Spleen (tissue), 11 donors: ENCODE data around the gene EPS8L3. TPM values are rescaled to one million over a fixed set of nuclear protein-coding genes. Genes with fewer than 3 reads are reported as not detected.
"Not testable (repeated sequence)": the region's sequence is repeated elsewhere in the genome, so short reads cannot be mapped to it uniquely, and the experiment has no call there.

Source experiments
- DNase-seq: peaks from one replicate; pipeline ENCODE4 v3.0.0-alpha.2; 2020
- H3K27ac ChIP-seq, 8 donors: fragments of 200-600 bp; sonication (generic) in 7 of 8; 1 replicate in 4 of 8; 2 replicates in 4 of 8; pipeline versions ENCODE4 v1.5.0 to v1.8.0; 2016 to 2021; ENCODE audit warnings: inconsistent platforms in 4 of 8, mild to moderate bottlenecking in 4 of 8, moderate library complexity in 1 of 8
- H3K27me3 ChIP-seq, 7 donors: fragments of 200-600 bp; sonication (generic) in 6 of 7; replicated peaks in 1 of 7; 1 replicate in 4 of 7; 2 replicates in 3 of 7; pipeline versions ENCODE4 v1.5.0 to v1.8.0; 2016 to 2021; ENCODE audit warnings: inconsistent platforms in 3 of 7, mild to moderate bottlenecking in 1 of 7
- H3K36me3 ChIP-seq, 6 donors: fragments of 200-600 bp; sonication (generic) in 5 of 6; 1 replicate in 4 of 6; 2 replicates in 2 of 6; pipeline versions ENCODE4 v1.5.0 to v1.8.0; 2016 to 2021; ENCODE audit warnings: inconsistent platforms in 2 of 6
- H3K4me1 ChIP-seq, 6 donors: fragments of 200-600 bp; sonication (generic) in 5 of 6; 1 replicate in 3 of 6; 2 replicates in 3 of 6; pipeline versions ENCODE4 v1.5.0 to v1.8.0; 2016 to 2021; ENCODE audit warnings: inconsistent platforms in 3 of 6
- H3K4me3 ChIP-seq, 8 donors: fragments of 200-600 bp; sonication (generic) in 7 of 8; 1 replicate in 4 of 8; 2 replicates in 4 of 8; pipeline versions ENCODE4 v1.5.0 to v1.8.0; 2016 to 2021; ENCODE audit warnings: inconsistent platforms in 4 of 8, mild to moderate bottlenecking in 4 of 8, moderate library complexity in 2 of 8
- H3K9me3 ChIP-seq, 8 donors: fragments of 200-600 bp; sonication (generic) in 7 of 8; 1 replicate in 4 of 8; 2 replicates in 4 of 8; pipeline versions ENCODE4 v1.5.0 to v1.8.0; 2016 to 2021; ENCODE audit warnings: inconsistent platforms in 4 of 8
- CTCF ChIP-seq, 11 experiments: fragments of 200-600 bp in 7 of 11; fragments of 450-650 bp in 4 of 11; sonication (generic) in 4 of 11; IDR thresholded peaks in 8 of 11; conservative IDR thresholded peaks in 3 of 11; 1 replicate in 7 of 11; 2 replicates in 4 of 11; pipeline versions ENCODE4 v1.4.0 to v1.8.0; 2016 to 2021; ENCODE audit warnings: antibody characterized with exemption in 11 of 11, inconsistent platforms in 4 of 11, mild to moderate bottlenecking in 1 of 11
- POLR2A ChIP-seq, 3 donors: fragments of 450-650 bp; IDR thresholded peaks; one replicate each; pipeline ENCODE4 v1.5.1; 2017; ENCODE audit warnings: antibody characterized with exemption in 3 of 3, mild to moderate bottlenecking in 1 of 3
- POLR2AphosphoS5 ChIP-seq, 3 donors: sonication (generic); formaldehyde crosslinking; IDR thresholded peaks; one replicate each; pipeline ENCODE4 v1.5.1; 2017; ENCODE audit warnings: antibody characterized with exemption in 3 of 3
- WGBS, 5 donors: extraction: QIAGEN DNeasy Blood & Tissue Kit in 3 of 5; methylation state at CpG; one replicate each; pipeline versions ENCODE4 v1.1.5 to v1.1.7; 2013 to 2018; 5-methylcytosine and 5-hydroxymethylcytosine counted together
- intact Hi-C: fragments of 100-400 bp; cut with DNase I; formaldehyde crosslinking; loops from one replicate; pipeline ENCODE4 v1.15.0; 2023; ENCODE audit warnings: low total_unique reads
- polyA plus RNA-seq, 3 donors: library from polyadenylated mRNA; stranded (reverse); fragments of 200-250 nt; gene quantifications; one replicate each; pipeline ENCODE4 v1.2.1, GENCODE V29; 2013
- total RNA-seq, 7 donors: library from RNA; depleted of rRNA in 3 of 7; stranded (reverse); fragments of >200 nt in 3 of 7; fragmentation: NEBNext Ultra II Directional in 4 of 7; extraction: Animal tissue kit (Norgen Biotek cat#: 25700) in 4 of 7; gene quantifications; one replicate each; pipeline versions ENCODE4 v1.1.0 to v1.2.1, GENCODE V29; 2016 to 2021
- donor health status: healthy with polysubstance abuse.
- donor health status: DM: no; HTN: no; CAD: no; lungs with moderate emphysema.
- donor health status: DM: no; HTN: no; CAD: no.
- donor health status: Bipolar disorder and iron deficiency.
- donor health status: healthy.
- donor health status: DM: no; HTN: no; CAD: no.
- donor health status: DM: yes; HTN: yes; CAD: no.

Gene EPS8L3
- total and polyA plus RNA-seq, 10 donors: 1.2 TPM; not detected in 9

GRCh38 chr1:109802136-109802900, 38.6 kb upstream of the EPS8L3 start:
- intact Hi-C loops: no loop called here
- no peak for TF ChIP-seq POLR2A (IDR thresholded peaks at IDR 0.05)
- TF ChIP-seq CTCF (IDR thresholded peaks at IDR 0.05 in 8 of 11, conservative IDR thresholded peaks at IDR 0.05 in 3 of 11): no peak
- no peak for TF ChIP-seq POLR2AphosphoS5 (IDR thresholded peaks at IDR 0.05)
- no peak for DNase-seq
- no peaks in the 10 kb centered on the region for H3K36me3 ChIP-seq
- peak overlapping the region in 7 of 8 donors; percentile 23 to 78 (median 71) for H3K27ac ChIP-seq
- H3K4me3 ChIP-seq: no peak overlapping the region
- no peaks in the 10 kb centered on the region for H3K27me3 ChIP-seq
- H3K4me1 ChIP-seq: peaks cover 0 to 88% (median 38%) of the 10 kb centered on the region in 6 donors
- H3K9me3 ChIP-seq: no peaks in the 10 kb centered on the region
- 65 to 83% (median 76%) methylated on average over 12 to 17 of the region's 17 CpGs for WGBS, 5 donors

GRCh38 chr1:109801791-109802135, 38.0 kb upstream of the EPS8L3 start:
- no peaks in the 10 kb centered on the region for H3K36me3 ChIP-seq
- no peak overlapping the region for H3K4me3 ChIP-seq
- WGBS, 5 donors: 69 to 86% (median 82%) methylated on average over 3 of the region's 3 CpGs
- H3K27ac ChIP-seq: peak overlapping the region in 7 of 8 donors; percentile 15 to 78 (median 71)
- H3K27me3 ChIP-seq: no peaks in the 10 kb centered on the region
- intact Hi-C loops: no loop called here
- H3K4me1 ChIP-seq: peaks cover 0 to 88% (median 39%) of the 10 kb centered on the region in 6 donors
- no peak for DNase-seq
- no peak for TF ChIP-seq POLR2A (IDR thresholded peaks at IDR 0.05)
- no peak for TF ChIP-seq CTCF (IDR thresholded peaks at IDR 0.05 in 8 of 11, conservative IDR thresholded peaks at IDR 0.05 in 3 of 11)
- TF ChIP-seq POLR2AphosphoS5 (IDR thresholded peaks at IDR 0.05): no peak
- no peaks in the 10 kb centered on the region for H3K9me3 ChIP-seq

GRCh38 chr1:109800291-109800690, 36.6 kb upstream of the EPS8L3 start:
- no peaks in the 10 kb centered on the region for H3K27me3 ChIP-seq
- peaks cover 0 to 80% (median 39%) of the 10 kb centered on the region in 6 donors for H3K4me1 ChIP-seq
- no peak overlapping the region for H3K4me3 ChIP-seq
- peak overlapping the region in 1 of 8 donors; percentile 25 for H3K27ac ChIP-seq
- TF ChIP-seq POLR2AphosphoS5 (IDR thresholded peaks at IDR 0.05) (no peak), CTCF (IDR thresholded peaks at IDR 0.05 in 8 of 11, conservative IDR thresholded peaks at IDR 0.05 in 3 of 11) (no peak), POLR2A (IDR thresholded peaks at IDR 0.05) (no peak)
- no peak for DNase-seq
- intact Hi-C loops: no loop called here
- no peaks in the 10 kb centered on the region for H3K36me3 ChIP-seq
- no peaks in the 10 kb centered on the region for H3K9me3 ChIP-seq

- no peaks in the 10 kb centered on the region for H3K36me3 ChIP-seq
- H3K27ac ChIP-seq: peak overlapping the region in 1 of 8 donors; percentile 14
- no peak for DNase-seq
- WGBS, 5 donors: 46 to 73% (median 61%) methylated on average over 1 of the region's 1 CpG
- no peaks in the 10 kb centered on the region for H3K27me3 ChIP-seq
- peaks cover 5 to 77% (median 40%) of the 10 kb centered on the region in 6 donors for H3K4me1 ChIP-seq
- H3K4me3 ChIP-seq: no peak overlapping the region
- no peaks in the 10 kb centered on the region for H3K9me3 ChIP-seq
- no peak for TF ChIP-seq POLR2AphosphoS5 (IDR thresholded peaks at IDR 0.05)
- no peak for TF ChIP-seq CTCF (IDR thresholded peaks at IDR 0.05 in 8 of 11, conservative IDR thresholded peaks at IDR 0.05 in 3 of 11)
- TF ChIP-seq POLR2A (IDR thresholded peaks at IDR 0.05): no peak
- intact Hi-C loops: loop anchor here (10.0 kb wide), 1 partner anchor 105 kb away; no protein-coding TSS in a partner anchor
These were observed 35.7 kb upstream of the EPS8L3 start for GRCh38 chr1:109799445-109799844.

- not testable (repeated sequence) for H3K9me3 ChIP-seq, H3K27me3 ChIP-seq, H3K4me3 ChIP-seq, H3K36me3 ChIP-seq, DNase-seq
- peak overlapping the region in 6 of 8 donors; percentile 1 to 59 (median 46) for H3K27ac ChIP-seq
- WGBS, 5 donors: 90 to 97% (median 93%) methylated on average over 5 of the region's 5 CpGs
- H3K4me1 ChIP-seq: peaks cover 25 to 77% (median 47%) of the 10 kb centered on the region in 6 donors
- intact Hi-C loops: loop anchor here (10.0 kb wide), 1 partner anchor 108 kb away; no protein-coding TSS in a partner anchor
These were observed 33.5 kb upstream of the EPS8L3 start for GRCh38 chr1:109797303-109797595.
